Sigmoid colon (tissue), 3 donors: ENCODE measurements around the gene SELENOF.

Experiments
- CTCF ChIP-seq, 4 experiments: fragments of 450-650 bp in 3 of 4; fragments of 200-600 bp in 1 of 4; IDR thresholded peaks; one replicate each; pipeline ENCODE4 v1.5.1; 2016 to 2019; ENCODE audit warnings: antibody characterized with exemption in 4 of 4, mild to moderate bottlenecking in 3 of 4, moderate library complexity in 2 of 4
- POLR2A ChIP-seq, 2 donors: fragments of 450-650 bp; IDR thresholded peaks; one replicate each; pipeline ENCODE4 v1.6.1; 2016; ENCODE audit warnings: antibody characterized with exemption in 2 of 2, mild to moderate bottlenecking in 2 of 2, moderate library complexity in 2 of 2

GRCh38 chr1:86860020-86860419, 53.9 kb downstream of the SELENOF start:
- no peak for TF ChIP-seq POLR2A (IDR thresholded peaks at IDR 0.05)
- no peak for TF ChIP-seq CTCF (IDR thresholded peaks at IDR 0.05)
